NCI-H2196 (cell line): ENCODE measurements around the gene ANKRD13A.
"Not testable (repeated sequence)": the region's sequence is repeated elsewhere in the genome, so short reads cannot be mapped to it uniquely, and the experiment has no call there.

Experiments used
- DNase-seq: peaks from one replicate; lab custom pipeline; 2025; ENCODE audit not compliant: unreplicated experiment; lab: John Stamatoyannopoulos, UW

ANKRD13A gene

GRCh38 chr12:110077800-110078199 lies 78.6 kb downstream of the ANKRD13A start:
- DNase-seq = no peak

GRCh38 chr12:110079477-110080400 lies 80.5 kb downstream of the ANKRD13A start:
- DNase-seq = no peak

- DNase-seq = no peak
These were observed 81.2 kb downstream of the ANKRD13A start for GRCh38 chr12:110080410-110080809.

GRCh38 chr12:110084314-110085015 lies 85.2 kb downstream of the ANKRD13A start:
- DNase-seq = no peak

GRCh38 chr12:110088216-110088615 lies 89.0 kb downstream of the ANKRD13A start:
- DNase-seq = not testable (repeated sequence)

- DNase-seq = no peak
These were observed 89.7 kb downstream of the ANKRD13A start for GRCh38 chr12:110088936-110089335.
